Left kidney (tissue), 2 donors: Measurements from ENCODE around the gene MAST4. TPM values are rescaled to one million over a fixed set of nuclear protein-coding genes. Genes with fewer than 3 reads are reported as not detected.
"Not testable (repeated sequence)": the region's sequence is repeated elsewhere in the genome, so short reads cannot be mapped to it uniquely, and the experiment has no call there.

Source experiments
- DNase-seq: peaks from one replicate; pipeline ENCODE4 v3.0.0-alpha.2; 2013
- polyA plus RNA-seq: library from polyadenylated mRNA; unstranded; fragments of 120-200 nt; gene quantifications from one replicate; pipeline ENCODE4 v1.2.1, GENCODE V29; 2013; ENCODE audit not compliant: insufficient read length

The MAST4 gene
- polyA plus RNA-seq, 1 donor, result 19.7 TPM

DNA sequence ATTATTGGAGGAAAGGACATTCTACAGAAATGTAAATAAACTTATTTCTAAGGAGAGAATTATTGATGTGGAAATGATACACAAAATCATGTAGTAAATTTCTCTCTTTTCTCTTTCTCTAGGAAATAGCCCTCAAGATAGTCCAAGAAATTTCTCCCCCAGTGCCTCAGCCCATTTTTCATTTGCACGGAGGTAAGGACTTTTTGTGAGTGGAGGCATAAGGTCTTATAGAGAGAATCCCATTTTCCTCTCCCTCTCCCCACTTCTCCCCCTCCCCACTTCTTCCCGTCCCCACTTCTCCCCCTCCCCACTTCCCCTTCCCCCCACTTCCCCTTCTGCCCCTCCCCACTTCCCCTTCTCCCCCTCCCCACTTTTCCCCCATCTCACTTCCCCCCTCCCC is 493.8 kb downstream of the MAST4 start:
- DNase-seq, result no peak

DNA sequence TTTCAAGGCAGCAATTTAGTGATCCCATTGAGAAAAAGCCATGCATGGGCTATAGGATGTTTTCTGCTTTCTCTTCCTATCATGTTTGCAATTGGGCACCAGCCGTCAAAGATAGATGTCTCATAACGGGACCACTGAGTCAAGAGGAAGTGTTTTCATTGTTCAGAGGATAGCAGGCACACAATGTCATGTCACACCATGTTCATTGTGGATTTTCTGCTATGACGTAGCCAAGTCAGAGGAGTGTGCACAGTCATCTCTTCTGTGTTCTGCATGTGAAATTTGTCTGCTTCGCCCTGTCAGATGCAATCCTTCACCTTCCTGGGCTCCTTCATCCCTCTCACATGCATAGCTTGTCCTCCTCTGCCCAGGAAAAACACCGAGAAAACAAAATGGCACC is 494.4 kb downstream of the MAST4 start:
- DNase-seq, result no peak

DNA sequence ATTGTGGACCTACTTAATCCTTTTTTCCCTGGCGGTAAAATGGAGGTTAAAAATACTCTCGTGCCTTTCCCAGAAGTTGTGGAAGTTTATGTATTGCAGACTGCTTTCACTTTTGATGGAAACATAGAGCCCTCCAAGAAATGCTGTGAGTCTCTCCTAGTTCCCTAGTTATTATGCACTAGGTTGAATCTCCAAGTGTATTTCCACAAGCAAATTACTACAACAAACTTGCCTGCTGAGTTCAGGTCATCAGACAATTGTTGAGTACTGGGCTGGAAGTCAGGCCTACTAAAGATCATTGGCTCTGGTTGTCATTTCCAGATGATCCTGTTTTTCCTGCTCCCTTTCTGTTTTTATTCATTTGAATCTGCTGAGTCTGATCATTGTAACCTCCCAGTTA is 496.3 kb downstream of the MAST4 start:
- no peak for DNase-seq

DNA sequence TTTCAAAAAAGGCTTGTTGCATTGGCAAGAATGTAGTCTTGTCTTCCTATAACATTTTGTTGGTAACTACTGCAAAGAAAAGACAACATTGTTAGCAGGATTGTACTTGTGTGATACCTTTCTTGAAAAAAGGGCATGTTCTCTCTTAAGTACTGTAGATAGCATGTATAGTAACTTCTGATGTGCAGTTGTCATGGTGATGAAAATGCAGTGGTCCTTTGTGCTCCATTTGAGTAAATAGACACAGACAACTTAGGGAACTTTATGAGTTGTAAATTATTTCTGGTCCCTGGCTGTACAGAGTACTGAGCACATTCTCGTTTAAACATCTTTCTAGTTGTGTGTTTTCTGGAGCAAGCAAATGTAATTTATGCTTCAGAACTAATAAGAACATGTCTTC is 497.1 kb downstream of the MAST4 start:
- no peak for DNase-seq

DNA sequence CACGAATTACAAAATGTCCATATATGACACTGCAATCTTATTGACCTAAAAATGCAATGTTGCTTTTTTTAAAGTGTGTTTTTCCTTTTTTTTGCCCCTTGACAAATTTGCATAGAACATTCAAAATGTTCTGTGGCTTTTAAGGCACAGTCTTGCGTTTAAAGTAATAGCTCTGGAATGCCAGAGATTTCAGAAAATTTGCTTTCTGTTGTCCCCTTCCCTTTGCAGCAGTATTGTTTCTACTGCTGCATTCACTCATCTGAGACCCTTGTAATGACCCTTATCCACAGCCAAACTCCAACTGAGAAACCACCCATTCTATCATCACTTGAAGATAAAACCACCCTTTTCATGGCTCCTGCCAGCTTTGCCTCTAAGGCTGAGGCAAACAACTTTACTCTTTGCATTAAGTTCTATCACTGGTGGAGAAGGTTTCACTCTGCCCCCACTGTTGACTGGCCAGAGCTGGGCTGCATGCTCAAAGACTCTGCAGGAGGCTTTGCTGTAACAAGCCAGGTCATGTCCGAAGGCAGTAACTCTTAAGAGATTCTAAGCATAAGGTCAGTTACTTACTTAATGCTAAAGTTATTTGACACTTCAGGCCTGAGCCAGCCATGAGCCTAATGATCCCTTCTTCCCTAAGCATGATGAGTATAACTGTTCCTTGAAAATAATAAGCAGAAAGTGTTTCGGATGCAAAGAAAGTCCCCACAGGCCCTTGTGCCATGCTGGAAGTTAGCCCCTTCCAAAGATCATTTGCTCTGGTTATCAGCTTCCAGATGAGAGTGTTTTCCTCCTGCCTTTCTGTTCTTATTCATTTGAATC is 498.5 kb downstream of the MAST4 start:
- DNase-seq, result no peak

DNA sequence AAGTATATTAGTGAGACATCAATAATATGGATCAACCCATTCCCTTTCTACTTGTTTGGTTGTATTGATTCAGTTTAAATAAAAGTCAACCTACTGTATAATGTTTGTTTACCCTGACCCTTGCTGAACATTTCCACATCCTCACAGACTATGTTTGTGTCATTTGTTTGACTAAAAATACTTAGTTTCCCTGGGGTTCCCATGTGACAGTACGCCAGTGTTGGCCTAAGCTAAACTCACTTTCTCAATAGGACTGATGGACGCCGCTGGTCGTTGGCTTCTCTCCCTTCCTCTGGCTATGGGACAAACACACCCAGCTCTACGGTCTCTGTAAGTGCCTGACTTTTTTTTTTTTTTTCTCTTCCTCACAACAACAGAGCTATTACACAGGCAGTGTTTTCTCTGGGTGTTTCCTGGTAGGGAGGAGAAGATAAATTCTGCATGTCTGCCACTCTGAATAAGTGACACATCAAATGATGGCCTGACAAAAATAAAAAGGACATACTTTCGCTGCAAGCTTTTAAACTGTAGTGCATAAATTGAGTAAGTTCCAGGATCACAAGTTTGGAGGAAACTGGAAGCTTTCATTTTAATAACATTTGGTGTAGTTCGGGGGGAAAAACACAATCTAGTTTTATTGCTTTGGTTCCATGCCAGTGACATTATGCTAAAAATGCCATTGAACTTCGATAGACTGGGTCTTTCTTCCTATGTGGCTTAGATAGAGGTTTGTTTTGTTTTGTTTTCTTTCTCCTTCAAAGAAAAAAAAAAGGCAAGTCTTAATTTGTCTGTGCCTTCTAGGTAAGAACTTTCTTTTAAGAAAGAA is 499.4 kb downstream of the MAST4 start:
- peak; percentile 29 for DNase-seq

DNA sequence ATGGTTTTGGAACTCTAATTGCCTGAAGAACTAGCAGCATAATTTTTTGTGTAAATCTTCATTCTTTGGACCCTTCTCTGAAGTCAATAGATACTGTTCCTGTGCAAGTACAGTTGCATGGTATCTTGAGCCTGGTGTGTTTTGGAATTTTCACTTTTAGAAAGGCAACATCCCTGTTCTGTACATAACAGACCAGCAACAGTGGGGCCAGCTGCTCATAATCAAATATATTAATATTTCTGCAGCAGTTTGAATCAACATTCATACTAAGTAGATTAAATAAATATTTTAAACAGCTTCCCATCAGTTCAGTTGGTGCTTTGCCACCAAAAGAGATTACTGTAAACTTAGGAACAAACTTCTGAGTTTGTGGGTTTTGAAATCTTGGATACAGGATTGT is 502.5 kb downstream of the MAST4 start:
- no peak for DNase-seq

DNA sequence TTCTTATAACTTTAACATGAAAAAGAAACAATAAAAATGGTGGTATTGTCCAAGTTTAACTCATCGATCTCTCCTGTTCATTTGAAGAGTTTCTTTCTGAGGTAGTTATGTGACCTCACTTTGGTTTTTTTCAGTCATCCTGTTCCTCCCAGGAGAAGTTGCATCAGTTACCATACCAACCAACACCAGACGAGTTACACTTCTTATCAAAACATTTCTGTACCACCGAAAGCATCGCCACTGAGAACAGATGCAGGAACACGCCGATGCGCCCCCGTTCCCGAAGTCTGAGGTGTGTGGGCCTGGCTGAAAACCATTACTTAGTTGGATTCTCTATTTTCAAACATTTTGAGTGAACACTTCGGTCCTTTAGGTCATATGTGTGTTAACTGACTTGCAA is 504.1 kb downstream of the MAST4 start:
- DNase-seq, result no peak

DNA sequence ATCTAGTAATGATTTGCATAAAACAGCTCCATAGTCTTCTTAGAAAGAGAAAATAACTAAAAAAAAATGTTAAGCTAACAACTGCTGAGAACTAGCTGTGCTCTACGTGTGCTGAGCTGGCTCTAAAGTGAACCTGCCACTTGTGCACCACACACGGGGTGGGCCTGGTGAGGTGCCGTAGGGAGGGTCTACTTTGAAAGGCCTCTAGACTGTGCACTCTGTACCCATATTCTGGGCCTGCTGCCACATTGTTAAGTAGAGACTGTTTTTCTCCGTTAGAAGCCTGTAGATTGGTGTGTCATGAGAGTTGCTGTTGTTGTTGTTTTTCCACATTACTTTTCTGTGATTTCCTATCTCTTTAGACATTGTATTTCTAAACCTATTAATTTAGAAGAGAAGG is 506.5 kb downstream of the MAST4 start:
- DNase-seq, result no peak

DNA sequence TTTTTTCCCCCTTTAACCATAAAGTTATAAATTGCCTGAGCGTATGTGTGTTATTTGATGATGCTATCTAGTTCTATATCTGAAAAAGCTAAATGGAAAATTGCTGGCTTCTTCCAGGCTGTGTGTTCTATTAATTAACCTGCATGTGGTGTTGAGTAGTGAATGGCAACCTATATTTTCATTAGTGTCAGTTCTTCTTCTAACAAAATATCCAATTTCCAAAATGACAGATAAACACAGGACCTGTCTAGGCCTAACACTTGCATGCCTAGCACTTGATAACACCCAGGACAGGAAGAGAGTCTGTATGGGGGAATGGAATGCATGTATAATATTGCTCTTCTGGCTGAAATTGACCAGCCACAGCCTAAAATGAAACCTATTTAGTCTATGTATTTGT is 508.7 kb downstream of the MAST4 start:
- DNase-seq, result no peak

DNA sequence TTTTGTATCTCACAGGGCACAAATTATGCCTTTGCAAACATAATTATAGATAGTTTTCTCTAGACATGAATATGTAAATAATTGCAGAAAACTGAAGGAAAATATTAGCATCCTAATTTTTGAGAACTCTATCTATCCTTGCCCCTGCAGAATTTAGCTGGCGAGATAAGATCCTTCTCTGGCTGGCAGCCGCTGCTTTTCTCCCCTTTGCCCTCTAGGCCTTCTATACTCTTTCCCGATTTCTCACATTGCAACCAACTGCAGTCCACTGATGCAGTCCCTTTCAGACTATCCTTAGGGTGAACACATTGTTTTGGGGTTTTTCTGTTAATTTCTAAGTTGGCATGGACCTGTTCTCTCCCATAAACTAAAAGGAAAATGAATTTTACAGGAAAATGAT is 509.1 kb downstream of the MAST4 start:
- DNase-seq, result no peak

DNA sequence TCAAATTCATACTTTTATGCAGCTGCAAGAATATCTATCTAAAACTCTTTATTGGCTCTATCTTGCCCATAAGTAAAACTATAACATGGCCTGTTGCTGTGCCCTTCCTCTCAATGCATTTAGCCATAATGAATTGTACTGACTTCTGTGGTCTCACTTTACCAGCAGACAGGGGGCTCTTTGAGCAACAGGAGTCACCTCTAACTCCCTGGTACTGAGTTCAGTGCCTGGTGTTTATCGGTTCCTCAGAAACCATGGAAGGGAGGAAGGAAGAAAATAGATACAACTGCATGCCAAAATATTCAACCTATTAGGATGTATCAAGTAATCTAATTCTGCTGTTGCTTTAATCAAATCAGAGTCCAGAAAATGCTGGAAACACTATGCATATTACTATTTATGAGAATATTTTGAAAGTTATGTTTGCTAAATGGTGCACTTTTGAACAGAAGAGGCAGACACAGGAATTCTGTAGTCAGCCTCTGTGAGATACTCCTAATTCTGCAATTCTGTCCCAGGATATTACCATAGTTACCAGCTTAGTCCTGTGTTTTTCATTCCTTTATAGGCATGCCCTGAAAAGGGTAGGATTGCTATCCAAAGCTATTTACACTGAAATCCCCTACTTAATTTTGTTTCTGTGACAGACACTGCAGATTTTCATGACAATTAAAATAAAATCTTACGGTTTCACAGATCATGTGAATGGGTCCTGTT is 510.6 kb downstream of the MAST4 start:
- DNase-seq, result no peak

DNA sequence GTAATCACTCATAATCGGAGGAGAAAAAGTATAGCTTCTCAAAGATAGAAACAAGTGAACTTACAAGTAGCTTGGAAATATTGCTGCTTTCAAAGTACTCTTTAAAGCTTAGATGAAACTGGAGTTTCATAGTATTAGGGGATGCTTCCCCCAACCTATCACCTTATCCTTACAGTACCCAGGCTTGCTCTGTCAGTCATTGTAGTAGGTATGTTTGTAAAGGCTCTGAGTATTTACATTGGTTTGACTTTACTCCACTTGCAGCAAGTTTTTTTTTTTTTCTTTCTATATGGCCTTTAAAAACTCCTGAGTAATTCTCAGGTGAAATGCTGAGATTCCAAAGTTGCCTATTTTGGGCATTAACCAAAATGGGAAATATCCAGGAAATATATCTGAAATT is 515.6 kb downstream of the MAST4 start:
- DNase-seq, result no peak

DNA sequence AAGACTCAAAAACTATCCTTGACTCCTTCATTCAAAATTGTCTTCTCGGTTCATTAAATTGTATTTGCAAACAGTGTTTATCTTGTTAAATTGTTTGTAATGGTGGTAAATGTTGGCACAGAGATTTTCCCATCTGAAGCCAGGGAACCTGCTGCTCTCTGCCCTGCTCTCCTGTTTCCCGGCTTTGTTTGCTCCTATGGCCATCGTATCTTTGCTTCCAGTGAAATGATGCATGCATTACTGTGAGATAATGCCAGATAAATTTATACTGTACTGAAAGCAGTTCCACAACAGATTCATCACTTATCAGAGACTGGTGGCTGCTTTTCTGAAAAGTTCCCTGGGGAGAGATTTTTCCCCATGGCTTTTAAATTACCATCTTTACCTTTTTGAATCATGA is 519.1 kb downstream of the MAST4 start:
- no peak for DNase-seq

DNA sequence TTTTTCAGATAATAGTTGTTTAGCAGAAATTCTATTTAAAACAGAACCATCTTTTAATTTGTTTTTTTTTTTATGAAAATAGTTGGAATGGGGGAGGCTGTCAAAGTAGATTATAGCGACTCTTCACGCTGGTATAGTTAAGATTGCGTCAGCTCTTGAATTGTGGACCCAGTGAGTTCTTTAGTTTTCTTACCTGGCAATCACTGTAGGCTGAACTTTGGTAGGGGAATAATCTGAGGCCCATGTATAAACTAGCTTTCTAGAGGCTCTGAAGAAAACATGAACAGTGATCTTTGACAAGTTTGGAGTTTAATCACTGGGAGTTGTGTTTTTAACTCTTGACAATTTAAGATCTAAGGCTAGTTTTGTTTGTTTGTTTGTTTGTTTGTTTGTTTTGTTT is 519.6 kb downstream of the MAST4 start:
- no peak for DNase-seq

DNA sequence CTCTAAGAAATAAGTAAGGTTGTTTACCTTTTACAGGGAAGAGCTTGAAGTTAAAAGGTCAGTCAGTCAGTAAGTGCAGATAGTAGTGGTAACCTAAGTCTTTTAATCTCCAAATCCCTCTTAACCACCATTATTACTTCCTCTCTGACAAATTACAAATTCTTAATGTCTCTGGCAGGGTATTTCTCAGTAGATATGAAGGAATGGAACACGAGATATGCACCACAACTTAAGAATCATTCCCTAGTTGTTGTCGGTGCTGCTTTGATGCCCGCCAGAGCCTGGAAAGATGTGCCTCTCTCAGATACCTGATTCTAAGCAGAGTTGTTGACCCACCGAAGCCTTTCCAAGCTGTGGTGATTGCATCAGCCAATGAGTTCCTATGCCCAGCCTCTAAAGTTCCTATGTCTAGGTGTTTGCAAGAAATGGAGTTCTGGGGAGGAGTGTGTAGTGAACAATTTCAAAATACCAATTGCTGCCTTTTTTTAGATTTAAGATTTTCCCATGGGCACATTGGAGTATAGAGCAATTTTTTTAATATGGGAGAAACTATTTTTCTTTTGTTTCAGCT is 521.9 kb downstream of the MAST4 start:
- no peak for DNase-seq

DNA sequence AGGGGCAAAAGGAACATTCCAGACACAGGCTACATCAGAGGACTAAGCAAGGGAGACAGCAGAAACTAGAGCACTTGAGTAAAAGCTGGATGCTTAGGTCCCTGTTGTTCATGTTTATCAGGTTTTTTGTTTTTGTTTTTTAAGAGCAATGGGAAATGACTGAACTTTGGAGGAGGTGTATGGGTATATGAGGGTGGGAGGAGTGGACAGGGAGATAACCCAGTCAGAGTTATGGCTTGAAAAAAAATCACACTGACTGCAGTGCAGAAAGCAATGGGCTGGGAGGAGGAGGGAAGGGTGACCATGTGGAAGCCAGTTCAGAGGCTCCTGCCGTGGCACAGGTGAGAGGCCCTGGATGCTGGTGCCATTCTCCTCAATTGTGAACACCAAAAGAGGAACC is 522.8 kb downstream of the MAST4 start:
- DNase-seq, result no peak

DNA sequence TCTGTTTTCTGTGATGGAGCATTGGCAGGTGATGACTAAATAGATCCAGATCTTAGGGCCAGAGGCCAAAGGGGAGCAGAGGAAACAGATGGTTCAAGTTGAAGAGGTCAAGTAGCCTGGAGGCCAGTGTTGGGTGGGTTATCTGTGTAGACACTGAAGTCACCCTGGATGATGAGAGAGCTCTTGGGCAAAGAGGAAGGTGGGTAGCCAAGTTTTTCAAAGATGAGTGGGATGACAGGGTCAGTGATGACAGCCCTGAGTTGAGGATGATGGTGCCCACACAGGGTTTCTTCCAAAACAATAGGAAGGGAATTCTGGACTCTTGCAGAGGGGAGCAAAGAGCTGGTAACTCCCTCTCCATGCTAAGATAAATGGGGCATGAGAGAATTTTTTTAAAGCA is 523.8 kb downstream of the MAST4 start:
- DNase-seq, result no peak

DNA sequence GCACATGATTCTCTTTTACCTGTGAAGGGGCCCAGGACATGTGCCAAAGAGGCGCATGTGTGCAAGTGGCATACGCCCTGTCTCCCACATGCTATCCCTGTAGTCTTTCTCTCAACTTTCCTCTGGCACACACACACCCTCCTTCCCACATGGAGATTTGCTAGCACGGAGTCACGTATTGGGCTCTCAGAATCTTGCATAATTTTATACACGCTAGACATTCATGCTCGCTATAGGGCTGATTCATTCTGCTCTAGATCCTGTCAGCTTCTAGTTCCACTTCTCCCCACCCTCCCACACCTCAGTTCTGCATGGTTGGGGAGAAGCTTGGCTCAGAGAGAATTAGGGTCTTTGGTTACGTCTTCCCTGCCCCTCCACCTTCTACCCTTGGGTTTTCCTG is 527.6 kb downstream of the MAST4 start:
- DNase-seq, result no peak

DNA sequence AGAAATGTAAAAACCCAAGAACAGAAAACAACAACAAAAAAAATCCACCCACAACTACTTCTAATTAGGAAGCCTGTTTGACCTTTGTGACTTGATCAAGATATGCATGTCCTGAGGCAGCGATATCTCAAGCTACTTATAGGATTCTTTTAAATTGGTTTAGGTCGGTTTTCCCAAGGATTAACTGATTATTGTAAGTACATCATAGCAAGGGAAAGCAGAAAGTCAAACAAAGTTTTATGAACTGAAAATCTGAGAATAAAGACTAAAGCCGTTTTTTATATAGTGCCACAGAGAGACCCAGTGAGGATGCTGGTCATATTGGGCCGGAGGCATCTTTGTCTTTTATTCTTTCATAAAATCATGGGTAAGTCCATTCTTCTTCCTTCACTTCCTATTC is 528.4 kb downstream of the MAST4 start:
- no peak for DNase-seq

DNA sequence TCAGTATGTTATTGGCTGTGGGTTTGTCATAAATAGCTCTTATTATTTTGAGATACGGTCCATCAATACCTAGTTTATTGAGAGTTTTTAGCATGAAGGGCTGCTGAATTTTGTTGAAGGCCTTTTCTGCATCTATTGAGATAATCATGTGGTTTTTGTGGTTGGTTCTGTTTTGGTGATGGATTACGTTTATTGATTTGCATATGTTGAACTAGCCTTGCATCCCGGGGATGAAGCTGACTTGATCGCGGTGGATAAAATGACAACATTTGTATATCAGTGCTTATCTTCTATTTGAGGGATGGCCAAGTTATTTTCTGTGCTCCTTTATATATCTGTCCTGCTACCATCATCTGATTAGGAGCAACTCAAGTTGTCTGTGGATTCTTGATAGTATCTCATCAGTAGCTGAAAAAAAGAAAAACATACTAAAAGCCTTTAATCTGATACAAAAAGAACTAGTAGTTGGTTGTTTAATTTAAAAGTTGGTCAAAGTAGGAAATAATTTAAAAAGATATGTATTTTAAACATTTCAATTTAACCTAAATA is 531.2 kb downstream of the MAST4 start:
- DNase-seq, result not testable (repeated sequence)

DNA sequence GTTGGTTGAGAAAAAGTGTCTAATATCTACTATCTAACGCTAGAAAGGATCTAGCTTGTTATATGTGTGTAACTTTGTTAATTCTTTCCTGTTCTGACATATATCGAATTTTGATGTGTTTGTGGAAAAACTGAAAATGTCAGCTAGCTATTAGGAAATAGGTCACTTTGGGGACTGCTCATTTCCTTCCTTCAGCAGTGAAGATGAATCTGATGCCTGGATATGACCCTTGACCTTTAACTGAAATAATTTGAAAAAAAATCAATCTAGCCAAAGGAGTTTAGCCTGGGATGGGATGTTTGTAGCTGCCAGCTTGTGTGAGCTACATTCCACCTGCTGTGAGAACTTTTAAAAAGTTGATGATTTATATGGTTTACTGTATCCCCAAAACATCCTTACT is 533.6 kb downstream of the MAST4 start:
- no peak for DNase-seq
